HG03135 (cell line): ENCODE results near the gene TTC4.

Experiments used
- ATAC-seq: cut with Tn5 transposase; IDR thresholded peaks from one replicate; pipeline ENCODE4 v1.9.1; 2021; ENCODE audit warnings: mild to moderate bottlenecking, moderate library complexity; ENCODE audit not compliant: unreplicated experiment

TTC4 gene

DNA sequence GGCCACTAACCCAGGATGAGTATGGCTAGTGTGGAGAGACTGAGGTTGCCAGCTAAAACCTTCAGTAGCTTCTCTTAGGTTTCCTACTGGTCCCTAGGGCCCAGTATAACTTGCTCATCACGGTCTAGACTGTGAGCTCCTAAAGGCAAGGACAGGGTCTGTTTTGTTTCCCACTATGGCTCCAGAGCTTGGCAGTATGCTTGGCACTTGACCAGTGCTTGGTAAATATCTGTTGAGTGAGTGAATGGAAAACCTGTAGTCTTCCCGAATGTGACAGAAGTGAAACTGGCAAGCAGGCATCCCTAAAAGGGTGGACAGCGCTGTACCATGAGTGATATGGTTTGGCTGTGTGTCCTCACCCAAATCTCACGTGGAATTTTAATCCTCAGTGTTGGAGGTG, 61.8 kb downstream of the TTC4 start:
- no peak for ATAC-seq

DNA sequence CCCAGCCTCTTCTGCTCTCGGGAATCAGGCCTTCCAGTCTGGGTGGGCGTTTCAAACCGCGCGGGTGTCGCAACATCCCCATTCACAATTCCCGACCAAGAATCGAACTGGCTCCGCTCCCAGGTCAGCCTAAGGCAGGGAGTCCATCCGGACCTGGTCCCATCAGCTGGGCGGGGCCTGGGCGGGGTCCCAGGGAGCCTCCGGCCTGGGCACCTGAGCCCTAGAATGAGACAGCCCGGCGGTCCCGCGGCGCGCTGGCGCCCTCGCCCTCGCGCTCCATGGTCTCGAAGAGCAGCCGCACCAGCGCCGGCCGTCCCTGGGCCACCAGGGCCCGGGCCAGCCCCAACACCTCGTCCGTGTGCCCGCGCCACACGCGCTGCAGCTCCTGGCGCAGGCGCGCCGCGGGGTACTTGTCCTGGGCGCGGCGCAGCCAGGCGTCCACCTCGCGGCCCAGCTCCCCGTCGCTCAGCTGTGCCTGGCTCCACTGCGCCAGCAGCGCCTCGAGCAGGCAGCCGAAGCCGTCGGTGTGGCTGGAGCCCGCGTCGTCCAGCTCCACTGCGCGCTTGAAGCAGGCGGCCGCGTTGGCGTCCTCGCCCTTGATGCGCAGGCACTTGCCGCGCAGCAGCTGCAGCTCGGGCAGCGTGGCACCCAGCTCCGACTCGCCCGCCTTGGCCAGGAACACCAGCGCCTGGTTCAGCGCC, 65.5 kb downstream of the TTC4 start:
- ATAC-seq = no peak

DNA sequence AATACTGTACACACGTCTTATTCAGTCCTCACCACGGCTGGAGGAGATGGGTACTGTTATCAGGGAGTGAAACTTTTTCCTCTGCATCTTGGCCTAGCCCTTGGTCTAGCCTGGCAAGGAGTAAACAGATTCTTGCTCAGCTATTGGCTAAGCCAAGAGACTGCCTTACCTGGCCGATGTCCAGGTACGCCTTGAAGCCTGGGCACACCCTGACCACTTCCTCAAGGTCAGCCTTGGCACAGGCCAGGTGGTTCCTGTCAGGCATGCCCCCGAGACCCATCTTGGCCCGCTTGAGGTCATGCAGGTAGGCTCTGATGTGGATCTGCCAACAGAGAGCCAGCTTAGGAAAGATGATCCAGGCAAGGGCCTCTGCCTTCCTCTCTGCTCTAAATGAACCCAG, 66.5 kb downstream of the TTC4 start:
- ATAC-seq = no peak

DNA sequence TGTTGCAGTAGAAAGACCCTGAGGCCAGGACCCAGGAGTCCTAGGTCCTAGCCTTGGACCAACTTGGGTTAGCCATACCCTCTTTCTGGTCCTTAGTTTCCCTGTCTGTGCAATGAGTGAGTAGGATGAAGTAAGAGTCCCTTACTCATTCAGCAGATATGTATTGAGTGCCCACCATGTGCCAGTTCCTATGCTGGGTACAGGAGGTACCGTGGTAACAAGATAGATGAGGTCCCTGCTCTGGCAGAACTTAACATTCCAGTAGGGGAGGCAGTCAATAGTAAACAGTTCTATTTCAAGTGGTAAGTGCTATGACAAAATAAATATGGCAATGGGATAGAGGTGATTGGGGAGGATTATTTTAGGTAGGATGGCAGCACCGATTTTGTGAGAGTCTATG, 66.9 kb downstream of the TTC4 start:
- no peak for ATAC-seq

DNA sequence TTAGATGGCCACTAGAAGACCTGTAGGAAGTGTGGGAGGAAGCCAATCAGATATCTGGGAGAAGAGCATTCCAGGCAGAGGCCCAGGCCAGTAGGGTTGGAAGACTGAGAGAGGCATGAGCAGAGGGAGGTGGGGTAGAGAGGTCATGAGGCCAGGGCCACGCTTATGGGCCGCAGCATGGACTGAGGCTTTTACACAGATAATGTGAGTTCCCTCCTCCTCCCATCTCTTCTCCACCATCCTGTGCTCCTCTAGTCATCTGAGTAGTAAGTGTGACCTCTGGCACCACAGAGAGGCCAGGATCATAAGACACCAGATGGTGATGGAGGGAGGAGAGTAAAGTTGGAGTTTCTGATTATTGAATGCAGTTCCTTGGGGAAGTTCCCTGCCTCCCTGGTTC, 68.4 kb downstream of the TTC4 start:
- no peak for ATAC-seq

DNA sequence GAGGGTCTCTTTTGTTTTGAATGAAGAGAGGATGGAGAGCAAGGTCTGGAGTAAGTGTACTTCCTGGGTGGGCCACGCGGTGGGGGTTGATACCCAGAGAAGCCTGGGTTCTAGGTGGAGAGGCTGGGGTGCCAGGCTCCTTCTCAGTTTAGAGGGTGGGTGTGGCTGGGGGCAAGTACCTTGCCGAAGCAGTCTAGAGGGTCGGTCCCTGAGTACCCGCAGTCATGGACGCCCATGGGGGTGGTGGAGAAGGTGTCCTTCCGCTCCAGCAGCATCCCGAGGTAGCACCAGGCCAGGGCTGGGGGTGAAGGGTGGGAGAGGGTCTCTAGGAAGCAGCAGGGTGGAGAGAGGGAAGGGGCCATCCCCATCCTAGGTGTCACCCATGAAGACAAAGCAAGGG, 71.1 kb downstream of the TTC4 start:
- ATAC-seq = no peak

DNA sequence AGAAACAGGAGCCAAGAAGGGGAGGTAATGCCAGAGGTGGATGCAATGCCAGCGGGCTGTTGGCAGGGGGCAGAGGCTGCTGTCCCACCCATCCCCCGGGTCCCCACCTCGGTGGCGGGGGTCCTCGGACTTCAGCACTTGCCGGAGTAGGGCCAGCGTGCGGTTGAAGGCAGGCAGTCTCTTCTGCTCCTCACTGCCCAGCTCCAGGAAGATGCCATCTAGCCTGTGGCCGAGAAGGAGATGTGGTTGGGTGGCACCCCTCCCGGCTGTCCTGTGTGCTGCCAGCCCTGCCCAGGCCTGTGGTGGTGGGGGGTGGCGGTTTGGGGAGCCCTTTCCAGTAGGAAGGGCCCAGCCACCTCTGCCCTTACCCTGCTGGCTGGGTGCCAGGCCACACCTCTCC, 71.9 kb downstream of the TTC4 start:
- ATAC-seq = no peak

DNA sequence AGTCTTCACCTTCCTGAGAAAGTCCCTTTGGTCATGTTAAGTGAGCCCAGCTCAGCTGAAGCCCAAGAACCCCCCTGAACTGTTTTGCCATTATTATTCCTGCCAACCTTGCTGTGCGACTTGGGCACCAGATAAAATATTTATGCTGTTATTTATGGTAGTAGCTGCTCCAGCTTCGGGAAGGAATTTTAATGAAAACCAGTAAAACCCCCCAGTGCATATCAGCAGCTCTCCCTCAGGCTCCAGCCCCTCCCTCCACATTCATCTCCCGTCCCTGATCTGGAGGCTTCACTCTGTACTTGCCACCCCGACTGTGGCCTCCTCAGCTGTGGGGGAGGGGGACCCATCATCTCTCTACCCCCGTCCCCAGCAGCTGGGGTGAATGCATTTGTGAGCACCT, 72.8 kb downstream of the TTC4 start:
- no peak for ATAC-seq

DNA sequence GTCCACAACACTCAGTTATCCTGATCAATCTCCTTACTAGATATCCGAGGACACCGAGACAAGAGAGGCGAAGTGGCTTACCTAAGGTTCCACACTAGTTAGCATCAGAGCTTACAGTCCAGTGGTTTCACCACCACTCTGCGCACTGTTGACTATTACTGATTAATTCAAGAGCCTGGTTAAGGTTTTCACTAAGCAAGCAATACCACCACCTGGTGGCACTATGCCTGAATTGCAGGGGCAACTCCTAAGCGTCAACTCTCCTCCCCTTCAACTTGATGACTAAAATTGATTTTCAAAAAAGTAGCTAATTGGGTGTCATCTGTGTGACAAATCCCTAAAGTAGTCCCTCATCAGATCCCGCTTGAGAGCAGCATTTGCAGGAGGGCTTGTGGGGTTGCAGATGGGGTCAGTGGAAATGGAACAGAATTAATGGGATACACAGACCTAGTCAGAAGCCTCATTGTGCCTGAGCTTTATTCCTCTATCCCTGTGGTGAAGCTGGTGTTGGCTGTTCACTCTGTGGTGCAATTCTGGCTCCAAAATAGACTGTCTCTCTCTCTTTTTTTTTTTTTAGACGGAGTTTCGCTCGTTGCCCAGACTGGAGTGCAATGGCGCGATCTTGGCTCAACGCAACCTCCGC, 76.3 kb downstream of the TTC4 start:
- no peak for ATAC-seq
